ENCODE data around the gene CDKL5. TPM values are rescaled to one million over a fixed set of nuclear protein-coding genes. Genes with fewer than 3 reads are reported as not detected.

Gene CDKL5
- polyA plus RNA-seq, 1 experiment: 5.1 TPM

DNA sequence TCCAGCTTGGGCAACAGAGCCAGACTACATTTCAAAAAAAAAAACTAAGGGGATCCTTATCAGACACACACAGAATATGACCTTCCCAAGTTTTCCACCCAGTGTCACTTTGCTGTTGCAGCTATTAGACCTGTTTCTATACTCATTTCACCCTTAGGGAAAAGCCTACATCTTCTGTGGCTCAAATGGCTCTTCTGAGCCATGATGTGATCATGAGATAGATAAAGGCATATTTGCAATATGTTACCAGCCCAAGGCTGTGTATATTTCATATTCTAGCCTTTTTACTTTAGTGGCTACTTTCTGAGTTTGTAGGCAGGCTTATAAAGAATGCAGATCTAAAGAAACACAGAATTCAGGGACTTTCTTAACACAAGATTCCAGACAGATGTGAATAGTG, 227.2 kb downstream of the CDKL5 start:
- ChIA-PET POLR2A (no interaction called here), CTCF (no interaction called here)
- Histone ChIP-seq H3K27me3 (ENCODE audit: control insufficient read depth, insufficient read depth, low read length) (no peaks in the 10 kb centered on the region), H3K4me3 (ENCODE audit: low read depth, low read length) (no peak overlapping the region), H3K36me3 (ENCODE audit: control insufficient read depth, insufficient read depth, low read length) (no peaks in the 10 kb centered on the region)
- TF ChIP-seq, protein P1, sequence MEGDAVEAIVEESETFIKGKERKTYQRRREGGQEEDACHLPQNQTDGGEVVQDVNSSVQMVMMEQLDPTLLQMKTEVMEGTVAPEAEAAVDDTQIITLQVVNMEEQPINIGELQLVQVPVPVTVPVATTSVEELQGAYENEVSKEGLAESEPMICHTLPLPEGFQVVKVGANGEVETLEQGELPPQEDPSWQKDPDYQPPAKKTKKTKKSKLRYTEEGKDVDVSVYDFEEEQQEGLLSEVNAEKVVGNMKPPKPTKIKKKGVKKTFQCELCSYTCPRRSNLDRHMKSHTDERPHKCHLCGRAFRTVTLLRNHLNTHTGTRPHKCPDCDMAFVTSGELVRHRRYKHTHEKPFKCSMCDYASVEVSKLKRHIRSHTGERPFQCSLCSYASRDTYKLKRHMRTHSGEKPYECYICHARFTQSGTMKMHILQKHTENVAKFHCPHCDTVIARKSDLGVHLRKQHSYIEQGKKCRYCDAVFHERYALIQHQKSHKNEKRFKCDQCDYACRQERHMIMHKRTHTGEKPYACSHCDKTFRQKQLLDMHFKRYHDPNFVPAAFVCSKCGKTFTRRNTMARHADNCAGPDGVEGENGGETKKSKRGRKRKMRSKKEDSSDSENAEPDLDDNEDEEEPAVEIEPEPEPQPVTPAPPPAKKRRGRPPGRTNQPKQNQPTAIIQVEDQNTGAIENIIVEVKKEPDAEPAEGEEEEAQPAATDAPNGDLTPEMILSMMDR (IDR thresholded peaks at IDR 0.05; ENCODE audit: insufficient read depth, low read depth, low read length): no peak
- DNase-seq (ENCODE audit: low read depth): no peak

- Histone ChIP-seq H3K36me3 (ENCODE audit: control insufficient read depth, insufficient read depth, low read length) (no peaks in the 10 kb centered on the region), H3K27me3 (ENCODE audit: control insufficient read depth, insufficient read depth, low read length) (no peaks in the 10 kb centered on the region), H3K4me3 (ENCODE audit: low read depth, low read length) (no peak overlapping the region)
- no peak for DNase-seq (ENCODE audit: low read depth)
- CTCF ChIA-PET: no interaction called here
- TF ChIP-seq, protein P1 (IDR thresholded peaks at IDR 0.05; ENCODE audit: insufficient read depth, low read depth, low read length): no peak
- POLR2A ChIA-PET: no interaction called here
These were observed 229.7 kb downstream of the CDKL5 start for GRCh38 chrX:18654875-18655836.

GRCh38 chrX:18661273-18661672, 235.9 kb downstream of the CDKL5 start:
- TF ChIP-seq, protein P1 (IDR thresholded peaks at IDR 0.05; ENCODE audit: insufficient read depth, low read depth, low read length): no peak
- DNase-seq (ENCODE audit: low read depth): no peak
- H3K36me3 ChIP-seq (ENCODE audit: control insufficient read depth, insufficient read depth, low read length): no peaks in the 10 kb centered on the region
- H3K4me3 ChIP-seq (ENCODE audit: low read depth, low read length): no peak overlapping the region
- ChIA-PET POLR2A (no interaction called here), CTCF (no interaction called here)
- no peaks in the 10 kb centered on the region for H3K27me3 ChIP-seq (ENCODE audit: control insufficient read depth, insufficient read depth, low read length)

- no peak for DNase-seq (ENCODE audit: low read depth)
- no peak overlapping the region for H3K4me3 ChIP-seq (ENCODE audit: low read depth, low read length)
- ChIA-PET CTCF (no interaction called here), POLR2A (no interaction called here)
- no peaks in the 10 kb centered on the region for H3K36me3 ChIP-seq (ENCODE audit: control insufficient read depth, insufficient read depth, low read length)
- TF ChIP-seq, protein P1 (IDR thresholded peaks at IDR 0.05; ENCODE audit: insufficient read depth, low read depth, low read length): no peak
- H3K27me3 ChIP-seq (ENCODE audit: control insufficient read depth, insufficient read depth, low read length): no peaks in the 10 kb centered on the region
These were observed 239.5 kb downstream of the CDKL5 start for GRCh38 chrX:18664947-18665346.

DNA sequence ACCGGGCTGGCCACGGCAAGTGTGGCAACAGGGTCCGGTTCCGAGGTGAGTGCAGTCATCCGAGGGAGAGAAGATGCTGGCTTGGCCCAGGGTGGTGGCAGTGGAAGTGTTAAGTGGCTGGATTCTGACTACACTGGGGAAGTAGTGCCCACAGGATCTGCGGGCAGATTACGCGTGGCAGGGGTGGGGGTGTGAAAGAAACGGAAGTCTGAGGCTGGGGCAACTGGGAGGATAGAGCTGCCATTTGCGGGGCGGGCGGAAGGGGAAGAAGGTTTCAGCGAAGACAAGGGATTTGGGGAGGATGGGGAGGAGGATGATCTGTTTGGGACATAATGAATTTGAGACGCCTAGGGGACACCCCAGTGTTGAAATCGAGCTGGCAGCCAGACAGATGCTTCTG, 241.2 kb downstream of the CDKL5 start:
- H3K27me3 ChIP-seq (ENCODE audit: control insufficient read depth, insufficient read depth, low read length): no peaks in the 10 kb centered on the region
- H3K36me3 ChIP-seq (ENCODE audit: control insufficient read depth, insufficient read depth, low read length): no peaks in the 10 kb centered on the region
- ChIA-PET POLR2A (no interaction called here), CTCF (no interaction called here)
- no peak overlapping the region for H3K4me3 ChIP-seq (ENCODE audit: low read depth, low read length)
- no peak for DNase-seq (ENCODE audit: low read depth)
- TF ChIP-seq, protein P1 (IDR thresholded peaks at IDR 0.05; ENCODE audit: insufficient read depth, low read depth, low read length): no peak

Measured in BJ (cell line).